Measurements from ENCODE around the gene SCN2A.

- TF ChIP-seq POLR2A (IDR thresholded peaks at IDR 0.05) = no peak
- TF ChIP-seq, protein P1, sequence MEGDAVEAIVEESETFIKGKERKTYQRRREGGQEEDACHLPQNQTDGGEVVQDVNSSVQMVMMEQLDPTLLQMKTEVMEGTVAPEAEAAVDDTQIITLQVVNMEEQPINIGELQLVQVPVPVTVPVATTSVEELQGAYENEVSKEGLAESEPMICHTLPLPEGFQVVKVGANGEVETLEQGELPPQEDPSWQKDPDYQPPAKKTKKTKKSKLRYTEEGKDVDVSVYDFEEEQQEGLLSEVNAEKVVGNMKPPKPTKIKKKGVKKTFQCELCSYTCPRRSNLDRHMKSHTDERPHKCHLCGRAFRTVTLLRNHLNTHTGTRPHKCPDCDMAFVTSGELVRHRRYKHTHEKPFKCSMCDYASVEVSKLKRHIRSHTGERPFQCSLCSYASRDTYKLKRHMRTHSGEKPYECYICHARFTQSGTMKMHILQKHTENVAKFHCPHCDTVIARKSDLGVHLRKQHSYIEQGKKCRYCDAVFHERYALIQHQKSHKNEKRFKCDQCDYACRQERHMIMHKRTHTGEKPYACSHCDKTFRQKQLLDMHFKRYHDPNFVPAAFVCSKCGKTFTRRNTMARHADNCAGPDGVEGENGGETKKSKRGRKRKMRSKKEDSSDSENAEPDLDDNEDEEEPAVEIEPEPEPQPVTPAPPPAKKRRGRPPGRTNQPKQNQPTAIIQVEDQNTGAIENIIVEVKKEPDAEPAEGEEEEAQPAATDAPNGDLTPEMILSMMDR (IDR thresholded peaks at IDR 0.05) = no peak
These were observed 151.7 kb downstream of the SCN2A start for GRCh38 chr2:165390875-165391274.
